Esophagus (tissue), 2 donors: Measurements from ENCODE around the gene CNPPD1. TPM values are rescaled to one million over a fixed set of nuclear protein-coding genes. Genes with fewer than 3 reads are reported as not detected.
A peak's percentile ranks its signal among the peaks of the same experiment; 100 is the strongest.

Source experiments
- H3K27ac ChIP-seq, 2 donors: one replicate each; pipeline ENCODE4 v1.5.1; 2013; ENCODE audit warnings: low read depth in 2 of 2, mild to moderate bottlenecking in 2 of 2, inconsistent platforms in 1 of 2, low read length in 1 of 2, moderate library complexity in 1 of 2
- H3K27me3 ChIP-seq, 2 donors: one replicate each; pipeline ENCODE4 v1.6.1; 2013; ENCODE audit warnings: low read length in 2 of 2, control low read depth in 1 of 2, mild to moderate bottlenecking in 1 of 2; ENCODE audit not compliant: insufficient read depth in 2 of 2, control insufficient read depth in 1 of 2
- H3K36me3 ChIP-seq, 2 donors: one replicate each; pipeline ENCODE4 v1.6.1; 2013; ENCODE audit warnings: low read length in 1 of 2; ENCODE audit not compliant: control insufficient read depth in 2 of 2, insufficient read depth in 2 of 2
- H3K4me1 ChIP-seq, 2 donors: one replicate each; pipeline ENCODE4 v1.6.1; 2013; ENCODE audit warnings: low read length in 1 of 2; ENCODE audit not compliant: control insufficient read depth in 2 of 2, insufficient read depth in 2 of 2
- H3K4me3 ChIP-seq, 2 donors: one replicate each; pipeline ENCODE4 v1.5.1; 2013; ENCODE audit warnings: low read length in 2 of 2, mild to moderate bottlenecking in 2 of 2, low read depth in 1 of 2, moderate library complexity in 1 of 2
- H3K9me3 ChIP-seq, 2 donors: one replicate each; pipeline ENCODE4 v1.6.1; 2013; ENCODE audit warnings: mild to moderate bottlenecking in 2 of 2, low read depth in 1 of 2, low read length in 1 of 2, moderate library complexity in 1 of 2; ENCODE audit not compliant: control insufficient read depth in 2 of 2, insufficient read depth in 1 of 2
- WGBS, 2 donors: extraction: QIAGEN DNeasy Blood & Tissue Kit; methylation state at CpG; one replicate each; pipeline ENCODE4 v1.1.7; 2013; 5-methylcytosine and 5-hydroxymethylcytosine counted together
- polyA plus RNA-seq, 2 donors: library from polyadenylated mRNA; stranded (reverse); fragments of 200-250 nt; gene quantifications; one replicate each; pipeline ENCODE4 v1.2.3, GENCODE V29; 2013
- donor health status: healthy with polysubstance abuse.
- donor health status: Bipolar disorder and iron deficiency.

Gene CNPPD1
- polyA plus RNA-seq, 2 donors = 39.5 to 50.6 TPM

- peaks cover 3 to 4% of the 10 kb centered on the region in 2 donors for H3K36me3 ChIP-seq
- peaks cover 0 to 3% of the 10 kb centered on the region in 2 donors for H3K4me1 ChIP-seq
- no peaks in the 10 kb centered on the region for H3K9me3 ChIP-seq
- peak within 1 kb of the TSS; percentile 93 to 96 for H3K27ac ChIP-seq
- WGBS, 2 donors = 1% methylated on average over 61 to 70 of the region's 70 CpGs
- H3K4me3 ChIP-seq = peak within 1 kb of the TSS; percentile 64 to 70
- H3K27me3 ChIP-seq = no peaks in the 10 kb centered on the region
These were observed 16.3 kb downstream of the CNPPD1 start, which contains the start of gene NHEJ1 for GRCh38 chr2:219160186-219161017. Gene NHEJ1, minus strand, starts transcription at chr2:219160815. Its CDS starts 2,453 bp downstream, at chr2:219158362.

- Histone ChIP-seq H3K9me3 (no peaks in the 10 kb centered on the region), H3K4me1 (peaks cover 0 to 3% of the 10 kb centered on the region in 2 donors), H3K4me3 (peak overlapping the region in 1 of 2 donors; percentile 64), H3K27ac (peak overlapping the region; percentile 93 to 96), H3K36me3 (peaks cover 3 to 4% of the 10 kb centered on the region in 2 donors), H3K27me3 (no peaks in the 10 kb centered on the region)
- 4 to 7% methylated on average over 18 of the region's 18 CpGs for WGBS, 2 donors
These were observed 16.9 kb downstream of the CNPPD1 start for GRCh38 chr2:219159771-219160185.

GRCh38 chr2:219158586-219158985, 18.1 kb downstream of the CNPPD1 start:
- H3K27ac ChIP-seq = no peak overlapping the region
- peaks cover 0 to 3% of the 10 kb centered on the region in 2 donors for H3K4me1 ChIP-seq
- peaks cover 3 to 4% of the 10 kb centered on the region in 2 donors for H3K36me3 ChIP-seq
- H3K9me3 ChIP-seq = no peaks in the 10 kb centered on the region
- 89 to 92% methylated on average over 3 of the region's 3 CpGs for WGBS, 2 donors
- no peak overlapping the region for H3K4me3 ChIP-seq
- no peaks in the 10 kb centered on the region for H3K27me3 ChIP-seq

- Histone ChIP-seq H3K9me3 (no peaks in the 10 kb centered on the region), H3K27ac (no peak overlapping the region), H3K4me1 (peaks cover 0 to 3% of the 10 kb centered on the region in 2 donors), H3K27me3 (no peaks in the 10 kb centered on the region), H3K4me3 (no peak overlapping the region), H3K36me3 (peaks cover 3 to 4% of the 10 kb centered on the region in 2 donors)
- WGBS, 2 donors = 93% methylated on average over 4 of the region's 4 CpGs
These were observed 18.7 kb downstream of the CNPPD1 start for GRCh38 chr2:219158025-219158424.

GRCh38 chr2:219157396-219157795, 19.3 kb downstream of the CNPPD1 start:
- Histone ChIP-seq H3K36me3 (peaks cover 3 to 4% of the 10 kb centered on the region in 2 donors), H3K9me3 (no peaks in the 10 kb centered on the region), H3K27ac (no peak overlapping the region), H3K4me1 (peaks cover 0 to 3% of the 10 kb centered on the region in 2 donors), H3K4me3 (no peak overlapping the region), H3K27me3 (no peaks in the 10 kb centered on the region)
- 88 to 92% methylated on average over 8 of the region's 8 CpGs for WGBS, 2 donors

- H3K4me3 ChIP-seq = no peak overlapping the region
- WGBS, 2 donors = 10% methylated on average over 4 of the region's 4 CpGs
- peaks cover 3 to 4% of the 10 kb centered on the region in 2 donors for H3K36me3 ChIP-seq
- no peaks in the 10 kb centered on the region for H3K27me3 ChIP-seq
- H3K4me1 ChIP-seq = peaks cover 0 to 3% of the 10 kb centered on the region in 2 donors
- no peaks in the 10 kb centered on the region for H3K9me3 ChIP-seq
- no peak overlapping the region for H3K27ac ChIP-seq
These were observed 21.6 kb downstream of the CNPPD1 start for GRCh38 chr2:219155054-219155644.

GRCh38 chr2:219149667-219150066, 27.1 kb downstream of the CNPPD1 start:
- H3K27ac ChIP-seq = no peak overlapping the region
- H3K9me3 ChIP-seq = no peaks in the 10 kb centered on the region
- peaks cover 0 to under 1% of the 10 kb centered on the region in 2 donors for H3K36me3 ChIP-seq
- H3K27me3 ChIP-seq = no peaks in the 10 kb centered on the region
- H3K4me3 ChIP-seq = no peak overlapping the region
- WGBS, 2 donors = 23 to 26% methylated on average over 1 of the region's 1 CpG
- H3K4me1 ChIP-seq = no peaks in the 10 kb centered on the region

GRCh38 chr2:219142329-219142728, 34.4 kb downstream of the CNPPD1 start:
- Histone ChIP-seq H3K4me1 (peaks cover 3 to 4% of the 10 kb centered on the region in 2 donors), H3K27ac (no peak overlapping the region), H3K36me3 (peaks cover 2 to 4% of the 10 kb centered on the region in 2 donors), H3K27me3 (no peaks in the 10 kb centered on the region), H3K9me3 (no peaks in the 10 kb centered on the region), H3K4me3 (no peak overlapping the region)
- WGBS, 2 donors = 80 to 84% methylated on average over 6 of the region's 6 CpGs

- peaks cover 3 to 4% of the 10 kb centered on the region in 2 donors for H3K4me1 ChIP-seq
- H3K27ac ChIP-seq = no peak overlapping the region
- H3K4me3 ChIP-seq = no peak overlapping the region
- 81 to 94% methylated on average over 3 of the region's 3 CpGs for WGBS, 2 donors
- H3K27me3 ChIP-seq = no peaks in the 10 kb centered on the region
- H3K36me3 ChIP-seq = peaks cover 2 to 4% of the 10 kb centered on the region in 2 donors
- H3K9me3 ChIP-seq = no peaks in the 10 kb centered on the region
These were observed 36.0 kb downstream of the CNPPD1 start for GRCh38 chr2:219140722-219141121.
